Ovary (tissue), 3 donors: Measurements from ENCODE around the gene RIN3.

ENCODE experiments used
- EP300 ChIP-seq: sonication (generic); formaldehyde crosslinking; IDR thresholded peaks from one replicate; pipeline ENCODE4 v1.6.1; 2017; ENCODE audit warnings: antibody characterized with exemption
- POLR2A ChIP-seq: fragments of 450-650 bp; IDR thresholded peaks from one replicate; pipeline ENCODE4 v1.6.1; 2017; ENCODE audit warnings: antibody characterized with exemption, mild to moderate bottlenecking, moderate library complexity
- TF ChIP-seq, protein P1 (sequence below), 3 donors: fragments of 450-650 bp in 2 of 3; fragments of 200-600 bp in 1 of 3; IDR thresholded peaks; one replicate each; pipeline versions ENCODE4 v1.5.1 to v1.8.0; 2016 to 2022; ENCODE audit warnings: antibody characterized with exemption in 3 of 3, mild to moderate bottlenecking in 1 of 3
- donor health status: DM: no; HTN: no; CAD: no.

DNA sequence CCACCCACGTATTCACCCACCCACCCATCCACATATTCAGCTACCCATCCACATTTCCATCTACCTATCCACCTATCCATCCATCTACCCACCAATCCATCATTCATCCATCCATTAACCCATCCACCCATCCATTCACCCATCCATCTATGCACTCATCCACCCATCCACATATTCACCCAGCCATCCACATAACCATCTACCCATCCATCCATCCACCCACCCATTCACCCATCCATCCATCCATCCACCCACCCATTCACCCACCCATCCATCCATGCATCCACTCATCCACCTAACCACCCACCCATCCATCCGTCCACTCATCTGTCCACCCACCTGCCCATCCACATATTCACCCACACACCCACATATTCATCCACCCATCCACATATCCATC lies 164.4 kb downstream of the RIN3 start:
- TF ChIP-seq POLR2A (no peak), EP300 (no peak)
- TF ChIP-seq, protein P1, sequence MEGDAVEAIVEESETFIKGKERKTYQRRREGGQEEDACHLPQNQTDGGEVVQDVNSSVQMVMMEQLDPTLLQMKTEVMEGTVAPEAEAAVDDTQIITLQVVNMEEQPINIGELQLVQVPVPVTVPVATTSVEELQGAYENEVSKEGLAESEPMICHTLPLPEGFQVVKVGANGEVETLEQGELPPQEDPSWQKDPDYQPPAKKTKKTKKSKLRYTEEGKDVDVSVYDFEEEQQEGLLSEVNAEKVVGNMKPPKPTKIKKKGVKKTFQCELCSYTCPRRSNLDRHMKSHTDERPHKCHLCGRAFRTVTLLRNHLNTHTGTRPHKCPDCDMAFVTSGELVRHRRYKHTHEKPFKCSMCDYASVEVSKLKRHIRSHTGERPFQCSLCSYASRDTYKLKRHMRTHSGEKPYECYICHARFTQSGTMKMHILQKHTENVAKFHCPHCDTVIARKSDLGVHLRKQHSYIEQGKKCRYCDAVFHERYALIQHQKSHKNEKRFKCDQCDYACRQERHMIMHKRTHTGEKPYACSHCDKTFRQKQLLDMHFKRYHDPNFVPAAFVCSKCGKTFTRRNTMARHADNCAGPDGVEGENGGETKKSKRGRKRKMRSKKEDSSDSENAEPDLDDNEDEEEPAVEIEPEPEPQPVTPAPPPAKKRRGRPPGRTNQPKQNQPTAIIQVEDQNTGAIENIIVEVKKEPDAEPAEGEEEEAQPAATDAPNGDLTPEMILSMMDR (IDR thresholded peaks at IDR 0.05) = no peak
